ENCODE results near the gene PLEKHA6. TPM values are rescaled to one million over a fixed set of nuclear protein-coding genes. Genes with fewer than 3 reads are reported as not detected.
A peak's percentile ranks its signal among the peaks of the same experiment; 100 is the strongest.

Gene PLEKHA6
- total RNA-seq, 1 experiment from 2014 or later: 2.1 TPM

DNA sequence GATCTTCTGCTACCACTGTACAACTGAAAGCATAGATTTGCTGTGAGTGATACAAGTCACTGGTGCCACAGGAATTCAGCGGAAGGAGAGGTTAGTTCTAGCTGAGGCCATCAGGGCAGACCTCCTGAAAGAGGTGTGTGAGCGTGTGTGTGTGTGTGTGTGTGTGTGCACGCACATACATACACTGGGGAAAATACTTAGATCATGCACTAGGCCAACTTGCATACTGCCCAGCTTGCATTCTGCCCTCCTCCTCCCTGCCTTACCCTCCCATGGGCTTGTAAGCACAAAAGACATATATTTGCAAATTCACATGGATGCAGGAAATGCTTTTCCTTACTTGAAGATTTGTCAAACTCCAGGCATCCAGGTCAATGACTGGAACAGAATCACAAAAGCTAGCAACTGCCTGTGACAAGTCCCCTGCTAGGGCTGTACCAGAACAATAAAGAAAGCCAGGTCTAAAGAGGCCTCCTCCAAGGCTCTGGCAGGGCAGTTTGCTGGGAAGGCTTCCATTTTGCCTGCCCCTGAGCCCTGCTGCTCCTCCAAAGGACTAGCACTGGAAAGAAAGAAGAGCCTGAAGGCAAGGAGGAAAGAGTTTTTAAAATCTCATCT, 23.2 kb downstream of the PLEKHA6 start:
- Histone ChIP-seq H3T11ph (ENCODE audit: low read length) (no peak overlapping the region), H3K4me2 (ENCODE audit: insufficient read depth, insufficient read length, low read length) (peak overlapping the region; percentile 7), H2BK12ac (ENCODE audit: insufficient read length, low read depth, low read length) (no peak overlapping the region), H2AFZ (ENCODE audit: low read length) (no peak overlapping the region), H4K5ac (ENCODE audit: insufficient read length, low read depth, low read length) (no peak overlapping the region), H3K14ac (ENCODE audit: insufficient read depth, low read length) (no peak overlapping the region), H3K9me3 (ENCODE audit: control insufficient read depth, low read depth, low read length) (no peaks in the 10 kb centered on the region), H2BK20ac (ENCODE audit: low read depth, low read length, poor library complexity, severe bottlenecking) (no peak overlapping the region), H4K91ac (ENCODE audit: insufficient read length, low read depth, low read length) (no peak overlapping the region), H3K4me1 (ENCODE audit: insufficient read depth, low read length) (peaks cover 41% of the 10 kb centered on the region), H4K8ac (replicated peaks; ENCODE audit: insufficient read length, low read depth, low read length) (no peak overlapping the region), H3K18ac (ENCODE audit: insufficient read length, low read depth, low read length) (no peak overlapping the region), H3K23ac (ENCODE audit: insufficient read length, low read depth, low read length) (no peak overlapping the region), H2BK5ac (ENCODE audit: insufficient read length, low read length) (no peak overlapping the region), H3K23me2 (ENCODE audit: insufficient read length, low read depth, low read length, poor library complexity, severe bottlenecking) (no peaks in the 10 kb centered on the region), H3K27ac (ENCODE audit: insufficient read length, low read depth, low read length) (peak overlapping the region; percentile 42), H2BK120ac (ENCODE audit: low read depth, low read length, poor library complexity, severe bottlenecking) (no peak overlapping the region), H3K56ac (ENCODE audit: insufficient read length, low read depth, low read length) (no peak overlapping the region), H3K27me3 (ENCODE audit: insufficient read depth, low read length) (no peaks in the 10 kb centered on the region), H3K4ac (ENCODE audit: low read depth, low read length) (no peak overlapping the region), H2AK5ac (ENCODE audit: insufficient read length, low read length) (no peak overlapping the region), H4K20me1 (ENCODE audit: control insufficient read depth, insufficient read depth, insufficient read length) (no peaks in the 10 kb centered on the region), H3K79me1 (ENCODE audit: insufficient read depth, low read depth, low read length, poor library complexity, severe bottlenecking) (no peaks in the 10 kb centered on the region), H3K9ac (ENCODE audit: extremely low read depth, insufficient read length, low read length) (no peak overlapping the region), H3K79me2 (ENCODE audit: insufficient read depth, low read length) (no peaks in the 10 kb centered on the region), H2BK15ac (ENCODE audit: low read depth, low read length) (no peak overlapping the region)
- H3K4me3 Mint-ChIP-seq: no peak overlapping the region
- H3K36me3 Mint-ChIP-seq (ENCODE audit: insufficient read depth in 1 of 3, low read depth in 3 of 3): no peaks in the 10 kb centered on the region
- peaks cover 6% of the 10 kb centered on the region for H3K27me3 Mint-ChIP-seq (ENCODE audit: low read depth)
- H3K4me1 Mint-ChIP-seq: peaks cover 43 to 46% of the 10 kb centered on the region in 2 experiments
- WGBS (ENCODE audit: extremely low coverage, insufficient read length, low lambda C conversion rate): no CpG with 5 or more reads among the region's 3 CpGs
- peak; percentile 60 for DNase-seq
- H3K27ac Mint-ChIP-seq: no peak overlapping the region
- H3K9me3 Mint-ChIP-seq: no peaks in the 10 kb centered on the region
- TF ChIP-seq CTCF (conservative IDR thresholded peaks at IDR 0.05): no peak
